Loucy (cell line): ENCODE data around the gene ANKFY1.

Experiments used
- CTCF ChIP-seq: fragments of 200-600 bp; sonication (generic); conservative IDR thresholded peaks from 2 replicates; pipeline ENCODE4 v1.5.1; 2014; ENCODE audit warnings: mild to moderate bottlenecking, antibody characterized with exemption, low read length
- EZH2phosphoT487 ChIP-seq: fragments of 200-600 bp; IDR thresholded peaks from 2 replicates; pipeline ENCODE4 v1.6.1; 2018; ENCODE audit warnings: antibody characterized with exemption, mild to moderate bottlenecking, moderate library complexity, borderline replicate concordance

DNA sequence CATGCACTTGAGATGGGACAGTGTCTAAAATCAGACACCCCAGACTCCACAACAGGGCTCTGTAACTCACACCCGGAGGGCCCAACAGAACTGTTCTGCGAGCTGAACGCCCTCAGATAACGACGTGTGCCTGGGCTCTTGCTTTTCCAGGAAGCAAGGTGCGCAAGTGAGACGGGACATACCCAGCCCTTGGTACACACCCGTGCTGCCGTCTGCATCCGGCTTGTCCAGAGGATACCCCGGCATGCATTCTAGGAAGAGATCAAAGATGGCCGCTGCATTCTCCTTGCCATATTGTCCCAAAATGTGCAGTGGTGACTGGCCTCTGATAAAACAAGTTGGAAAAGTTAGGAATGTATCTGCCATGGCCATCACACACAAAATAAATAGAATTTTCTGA lies 91.4 kb downstream of the ANKFY1 start:
- TF ChIP-seq CTCF = no peak
- TF ChIP-seq EZH2phosphoT487 = no peak
